ENCODE results near the gene ATXN7L1. TPM values are rescaled to one million over a fixed set of nuclear protein-coding genes. Genes with fewer than 3 reads are reported as not detected.
A peak's percentile ranks its signal among the peaks of the same experiment; 100 is the strongest.

ATXN7L1 gene
- total RNA-seq, 1 experiment from 2014 or later = 38.5 TPM

GRCh38 chr7:105857009-105857952, 19.1 kb downstream of the ATXN7L1 start:
- H3K36me3 Mint-ChIP-seq = peaks cover 8% of the 10 kb centered on the region; the same call in 1 of the 2 replicates
- peaks cover 46% of the 10 kb centered on the region for H3K4me1 Mint-ChIP-seq
- DNase-seq (ENCODE audit: low spot score) (no peak), ATAC-seq (no peak)
- TF ChIP-seq STAT6 (CRISPR knock-in tag; conservative IDR thresholded peaks at IDR 0.05; ENCODE audit: low read depth) = no peak
- TF ChIP-seq KAT7 (CRISPR knock-in tag; IDR thresholded peaks at IDR 0.05; ENCODE audit: borderline replicate concordance) = no peak
- TF ChIP-seq SP1 (CRISPR knock-in tag; conservative IDR thresholded peaks at IDR 0.05) = no peak
- TF ChIP-seq FOXJ3 (CRISPR knock-in tag; IDR thresholded peaks at IDR 0.05; ENCODE audit: borderline replicate concordance) = no peak
- TF ChIP-seq CREB1 (CRISPR knock-in tag; IDR thresholded peaks at IDR 0.05) = no peak
- no peak for TF ChIP-seq MYBL2 (CRISPR knock-in tag; IDR thresholded peaks at IDR 0.05)
- TF ChIP-seq HMGA2 (CRISPR knock-in tag; IDR thresholded peaks at IDR 0.05) = no peak
- TF ChIP-seq TEAD4 (CRISPR knock-in tag; IDR thresholded peaks at IDR 0.05) = no peak
- no peak for TF ChIP-seq ZNF512 (CRISPR knock-in tag; IDR thresholded peaks at IDR 0.05; ENCODE audit: borderline replicate concordance)
- TF ChIP-seq SMAD4 (CRISPR knock-in tag; IDR thresholded peaks at IDR 0.05) = no peak
- TF ChIP-seq ZNF425 (CRISPR knock-in tag; conservative IDR thresholded peaks at IDR 0.05) = no peak
- no peak for TF ChIP-seq CBFB (CRISPR knock-in tag; IDR thresholded peaks at IDR 0.05; ENCODE audit: low read depth)
- TF ChIP-seq MXD4 (CRISPR knock-in tag; IDR thresholded peaks at IDR 0.05; ENCODE audit: borderline replicate concordance) = no peak
- no peak for TF ChIP-seq ZNF138 (CRISPR knock-in tag; conservative IDR thresholded peaks at IDR 0.05)
- no peak for TF ChIP-seq JUN (CRISPR knock-in tag; IDR thresholded peaks at IDR 0.05)
- TF ChIP-seq ZNF232 (CRISPR knock-in tag; IDR thresholded peaks at IDR 0.05) = no peak
- CTCF ChIA-PET = interaction anchor here (0.6 to 1.1 kb wide), 2 partner anchors 93 to 152 kb away, joined by 3 to 5 read pairs; no protein-coding TSS in a partner anchor
- no peaks in the 10 kb centered on the region for H3K9me3 Mint-ChIP-seq
- H3K4me3 Mint-ChIP-seq = no peak overlapping the region
- peak overlapping the region; percentile 15 for H3K27ac Mint-ChIP-seq
- H3K27me3 Mint-ChIP-seq (ENCODE audit: low read depth) = no peaks in the 10 kb centered on the region
- POLR2A ChIA-PET = no interaction called here

GRCh38 chr7:105854498-105854897, 21.9 kb downstream of the ATXN7L1 start:
- ChIA-PET CTCF (interaction anchor here (1.9 kb wide), 1 partner anchor 23 kb away, joined by 11 read pairs; the partner anchor contains the start of gene ATXN7L1), POLR2A (interaction anchor here (0.6 kb wide), 2 partner anchors 41 to 42 kb away, joined by 4 read pairs; no protein-coding TSS in a partner anchor)
- ATAC-seq = no peak
- Mint-ChIP-seq H3K4me3 (no peak overlapping the region), H3K27me3 (ENCODE audit: low read depth) (no peaks in the 10 kb centered on the region), H3K27ac (0 out of 2 replicates have a peak overlapping the region, but pooled peaks have one; percentile 24), H3K36me3 (peaks cover 8% of the 10 kb centered on the region; the same call in 1 of the 2 replicates), H3K4me1 (peaks cover 56% of the 10 kb centered on the region), H3K9me3 (no peaks in the 10 kb centered on the region)
- DNase-seq (ENCODE audit: low spot score) = no peak
- TF ChIP-seq NFE2L1 (CRISPR knock-in tag; IDR thresholded peaks at IDR 0.05) (no peak), ZBTB21 (CRISPR knock-in tag; IDR thresholded peaks at IDR 0.05; ENCODE audit: borderline replicate concordance) (no peak), NFYB (CRISPR knock-in tag; conservative IDR thresholded peaks at IDR 0.05; ENCODE audit: low read depth) (no peak), GRHL2 (CRISPR knock-in tag; IDR thresholded peaks at IDR 0.05; ENCODE audit: insufficient replicate concordance, severe bottlenecking) (no peak), CREB1 (CRISPR knock-in tag; IDR thresholded peaks at IDR 0.05) (no peak), HMGA2 (CRISPR knock-in tag; IDR thresholded peaks at IDR 0.05) (no peak), ZNF232 (CRISPR knock-in tag; IDR thresholded peaks at IDR 0.05) (no peak), FOXP1 (CRISPR knock-in tag; IDR thresholded peaks at IDR 0.05; ENCODE audit: borderline replicate concordance) (no peak), ETV6 (CRISPR knock-in tag; IDR thresholded peaks at IDR 0.05) (no peak), ZNF423 (CRISPR knock-in tag; IDR thresholded peaks at IDR 0.05) (no peak), AFF4 (CRISPR knock-in tag; IDR thresholded peaks at IDR 0.05; ENCODE audit: borderline replicate concordance) (no peak)
